Upper lobe of left lung (tissue), 6 donors: Measurements from ENCODE around the gene FGGY. TPM values are rescaled to one million over a fixed set of nuclear protein-coding genes. Genes with fewer than 3 reads are reported as not detected.

Experiments used
- ATAC-seq, 2 donors: fragments of 200-7000 bp; cut with Tn5 transposase; one replicate each; pipeline ENCODE4 v1.9.1; 2022; ENCODE audit warnings: mild to moderate bottlenecking in 2 of 2, moderate library complexity in 2 of 2; ENCODE audit not compliant: low FRiP score in 2 of 2
- DNase-seq, 2 donors: peaks; one replicate each; pipeline ENCODE4 v3.0.0-alpha.2; 2019 to 2020
- H3K27ac ChIP-seq, 4 donors: fragments of 200-600 bp; sonication (generic); one replicate each; pipeline ENCODE4 v1.5.1; 2016 to 2019
- H3K27me3 ChIP-seq, 4 donors: fragments of 200-600 bp; sonication (generic); one replicate each; pipeline ENCODE4 v1.5.1; 2017 to 2019
- H3K36me3 ChIP-seq, 4 donors: fragments of 200-600 bp; sonication (generic); one replicate each; pipeline ENCODE4 v1.5.1; 2016 to 2019
- H3K4me1 ChIP-seq, 4 donors: fragments of 200-600 bp; sonication (generic); one replicate each; pipeline ENCODE4 v1.5.1; 2018 to 2019
- H3K4me3 ChIP-seq, 4 donors: fragments of 200-600 bp; sonication (generic); one replicate each; pipeline ENCODE4 v1.5.1; 2017 to 2019; ENCODE audit warnings: mild to moderate bottlenecking in 2 of 4, moderate library complexity in 1 of 4
- H3K9me3 ChIP-seq, 4 donors: fragments of 200-600 bp; sonication (generic); one replicate each; pipeline ENCODE4 v1.5.1; 2018 to 2019
- CTCF ChIP-seq, 6 experiments: fragments of 450-650 bp in 4 of 6; fragments of 200-600 bp in 2 of 6; sonication (generic) in 2 of 6; IDR thresholded peaks; one replicate each; pipeline ENCODE4 v1.5.1; 2016 to 2019; ENCODE audit warnings: antibody characterized with exemption in 6 of 6
- EP300 ChIP-seq, 4 donors: sonication (generic); formaldehyde crosslinking; IDR thresholded peaks; one replicate each; pipeline ENCODE4 v1.5.1; 2017; ENCODE audit warnings: antibody characterized with exemption in 4 of 4, control low read depth in 2 of 4
- POLR2A ChIP-seq, 4 donors: fragments of 450-650 bp; IDR thresholded peaks; one replicate each; pipeline ENCODE4 v1.5.1; 2016 to 2017; ENCODE audit warnings: antibody characterized with exemption in 4 of 4, mild to moderate bottlenecking in 2 of 4
- POLR2AphosphoS5 ChIP-seq, 2 donors: sonication (generic); formaldehyde crosslinking; IDR thresholded peaks; one replicate each; pipeline ENCODE4 v1.5.1; 2017; ENCODE audit warnings: antibody characterized with exemption in 2 of 2
- WGBS, 2 donors: methylation state at CpG; one replicate each; pipeline ENCODE4 v1.1.5; 2017 to 2018; 5-methylcytosine and 5-hydroxymethylcytosine counted together
- total RNA-seq, 6 donors: library from RNA; depleted of rRNA in 4 of 6; stranded (reverse); fragments of >200 nt in 4 of 6; gene quantifications; one replicate each; pipeline versions ENCODE4 v1.1.0 to v1.2.1, GENCODE V29; 2016 to 2021
- donor health status: DM: no; HTN: no; CAD: no; lungs with moderate emphysema.
- donor health status: DM: no; HTN: yes; CAD: no; lungs with severe emphysema.

Gene FGGY
- total RNA-seq, 6 donors from 2014 or later: 11.8 to 51.3 (median 22.6) TPM

GRCh38 chr1:59414406-59415133 is 117.7 kb downstream of the FGGY start:
- no peak for DNase-seq

GRCh38 chr1:59415286-59415850 is 118.5 kb downstream of the FGGY start:
- no peak for ATAC-seq

More at GRCh38 chr1:59414406-59415133, 117.7 kb downstream of the FGGY start:
- WGBS, 2 donors: 93 to 94% methylated on average over 6 of the region's 6 CpGs
- TF ChIP-seq POLR2AphosphoS5 (IDR thresholded peaks at IDR 0.05) (no peak), EP300 (IDR thresholded peaks at IDR 0.05) (no peak), POLR2A (IDR thresholded peaks at IDR 0.05) (no peak), CTCF (IDR thresholded peaks at IDR 0.05) (no peak)
- no peaks in the 10 kb centered on the region for H3K36me3 ChIP-seq
- H3K27me3 ChIP-seq: no peaks in the 10 kb centered on the region
- H3K27ac ChIP-seq: no peak overlapping the region
- peaks cover 0 to 5% (median 5%) of the 10 kb centered on the region in 4 donors for H3K4me1 ChIP-seq
- ATAC-seq: peak in 1 of 2 donors; percentile 36
- no peaks in the 10 kb centered on the region for H3K9me3 ChIP-seq
- no peak overlapping the region for H3K4me3 ChIP-seq

DNA sequence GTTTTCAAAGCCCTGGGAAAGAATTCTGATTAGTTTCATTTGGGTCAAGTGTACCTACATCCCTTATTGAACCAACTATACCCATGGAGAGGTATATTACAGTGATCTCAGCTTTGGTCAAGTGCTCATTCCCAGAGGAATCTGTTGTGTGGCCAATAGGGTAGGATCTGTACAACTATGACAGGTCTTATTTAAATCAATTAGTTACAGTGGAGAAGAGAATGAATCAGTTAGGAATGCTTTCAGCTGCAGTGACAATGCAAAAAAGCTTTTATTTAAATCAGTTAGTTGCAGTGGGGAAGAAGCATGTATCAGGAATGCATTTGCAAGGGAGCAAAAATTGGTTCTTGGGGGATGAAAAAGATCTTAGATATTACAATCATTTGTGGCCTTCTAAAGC is 119.0 kb downstream of the FGGY start:
- TF ChIP-seq POLR2AphosphoS5 (IDR thresholded peaks at IDR 0.05): no peak

More at GRCh38 chr1:59415286-59415850, 118.5 kb downstream of the FGGY start:
- H3K9me3 ChIP-seq: no peaks in the 10 kb centered on the region
- no peak overlapping the region for H3K4me3 ChIP-seq
- WGBS, 2 donors: 90 to 95% methylated on average over 5 of the region's 5 CpGs
- no peak for DNase-seq
- TF ChIP-seq EP300 (IDR thresholded peaks at IDR 0.05) (no peak), POLR2A (IDR thresholded peaks at IDR 0.05) (no peak), CTCF (IDR thresholded peaks at IDR 0.05) (no peak), POLR2AphosphoS5 (IDR thresholded peaks at IDR 0.05) (no peak)
- no peaks in the 10 kb centered on the region for H3K27me3 ChIP-seq
- no peaks in the 10 kb centered on the region for H3K36me3 ChIP-seq
- peaks cover 0 to 5% (median 0%) of the 10 kb centered on the region in 4 donors for H3K4me1 ChIP-seq
- no peak overlapping the region for H3K27ac ChIP-seq

GRCh38 chr1:59417406-59417805 is 120.5 kb downstream of the FGGY start:
- DNase-seq (no peak), ATAC-seq (no peak)
- H3K4me3 ChIP-seq: no peak overlapping the region
- H3K36me3 ChIP-seq: no peaks in the 10 kb centered on the region
- no peaks in the 10 kb centered on the region for H3K9me3 ChIP-seq
- H3K27me3 ChIP-seq: no peaks in the 10 kb centered on the region
- H3K4me1 ChIP-seq: peaks cover 2 to 10% (median 4%) of the 10 kb centered on the region in 4 donors
- no peak overlapping the region for H3K27ac ChIP-seq
- TF ChIP-seq POLR2A (IDR thresholded peaks at IDR 0.05) (no peak), CTCF (IDR thresholded peaks at IDR 0.05) (no peak), POLR2AphosphoS5 (IDR thresholded peaks at IDR 0.05) (no peak), EP300 (IDR thresholded peaks at IDR 0.05) (no peak)

More for the DNA sequence above, 119.0 kb downstream of the FGGY start:
- no peak for DNase-seq
- no peak overlapping the region for H3K4me3 ChIP-seq
- H3K4me1 ChIP-seq: peaks cover 0 to 5% (median 0%) of the 10 kb centered on the region in 4 donors
- H3K27me3 ChIP-seq: no peaks in the 10 kb centered on the region
- no peak overlapping the region for H3K27ac ChIP-seq
- no peak for ATAC-seq
- H3K9me3 ChIP-seq: no peaks in the 10 kb centered on the region
- H3K36me3 ChIP-seq: no peaks in the 10 kb centered on the region

DNA sequence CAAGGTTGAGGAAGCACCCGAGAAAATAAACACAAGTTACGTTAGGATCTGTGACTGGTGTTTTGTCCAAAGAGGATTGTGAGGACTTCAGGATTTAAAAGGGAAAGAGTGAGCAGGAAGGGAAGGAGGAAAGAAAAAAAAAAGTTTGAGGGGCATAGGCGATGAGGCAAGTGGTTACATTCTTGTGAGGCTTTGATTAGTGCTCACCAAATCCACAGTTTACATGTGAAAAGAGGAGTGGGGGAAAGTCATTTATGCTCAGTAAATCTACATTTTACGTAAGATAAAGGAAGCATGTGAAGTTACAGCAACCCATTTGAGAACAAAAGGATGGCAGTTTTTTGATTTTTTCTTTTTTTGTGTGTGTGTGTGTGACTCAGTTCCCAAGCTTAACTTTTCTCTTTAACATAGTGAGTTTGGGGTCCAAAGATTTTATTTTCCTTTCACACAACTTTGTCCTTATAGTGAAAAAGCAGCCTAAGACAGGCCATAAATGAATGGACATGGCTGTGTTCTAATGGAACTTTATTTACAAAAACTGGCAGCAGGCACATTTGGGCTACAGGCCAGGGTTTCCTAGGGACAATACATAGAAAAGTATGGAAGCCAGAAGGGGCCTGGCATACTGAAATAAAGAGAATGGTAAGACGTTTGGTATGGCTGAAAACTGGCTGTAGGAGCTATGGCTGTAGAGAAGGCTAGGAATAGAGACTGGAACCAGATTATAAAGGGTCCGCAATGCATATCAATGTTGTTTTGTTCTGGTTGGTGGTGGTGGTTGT is 121.7 kb downstream of the FGGY start:
- Histone ChIP-seq H3K27ac (no peak overlapping the region), H3K4me3 (no peak overlapping the region), H3K4me1 (peaks cover 12 to 16% (median 14%) of the 10 kb centered on the region in 4 donors), H3K27me3 (no peaks in the 10 kb centered on the region), H3K9me3 (no peaks in the 10 kb centered on the region), H3K36me3 (no peaks in the 10 kb centered on the region)
- DNase-seq (no peak), ATAC-seq (no peak)
- 65 to 79% methylated on average over 6 of the region's 6 CpGs for WGBS, 2 donors
- TF ChIP-seq POLR2AphosphoS5 (IDR thresholded peaks at IDR 0.05) (no peak), EP300 (IDR thresholded peaks at IDR 0.05) (no peak), CTCF (IDR thresholded peaks at IDR 0.05) (no peak), POLR2A (IDR thresholded peaks at IDR 0.05) (no peak)
